ENCODE data around the gene NAPA. TPM values are rescaled to one million over a fixed set of nuclear protein-coding genes. Genes with fewer than 3 reads are reported as not detected.

NAPA gene
- total RNA-seq, 2 donors from 2014 or later: 127 to 213 TPM

DNA sequence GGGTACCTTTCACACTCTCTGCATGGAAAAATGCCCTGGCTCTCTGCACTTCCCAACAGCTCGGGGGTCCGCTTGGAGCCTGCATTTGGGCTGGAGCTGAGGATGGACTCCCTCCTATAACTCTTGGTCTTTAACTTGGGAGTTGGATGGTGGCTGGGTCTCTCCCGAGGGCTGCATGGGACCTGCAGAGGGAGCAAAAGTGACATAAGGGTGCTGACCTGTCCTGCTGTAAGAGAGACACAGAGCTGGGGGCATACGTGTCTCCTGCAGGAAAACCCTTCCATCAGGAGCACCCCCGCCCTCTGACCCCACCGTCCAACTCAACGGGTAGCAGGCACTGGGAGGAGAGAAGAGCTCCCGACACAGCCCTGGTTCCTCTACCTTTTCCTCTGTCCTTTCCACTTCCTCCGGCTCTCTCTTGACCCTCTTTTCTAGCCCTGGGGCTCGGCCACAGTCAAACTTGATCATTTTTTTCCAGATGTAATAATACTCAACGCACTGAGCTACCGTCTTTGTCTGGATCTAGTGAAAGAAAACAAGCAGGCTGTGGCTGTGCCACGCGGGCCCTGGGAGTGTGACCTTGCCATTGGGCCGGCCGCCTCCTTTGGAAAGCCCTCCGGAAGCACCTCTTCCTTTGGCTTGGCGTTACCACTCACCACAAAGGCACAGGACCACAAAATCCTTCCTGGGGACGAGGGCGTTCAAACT lies 6.8 kb upstream of the NAPA start:
- no peak for DNase-seq (ENCODE audit: low spot score)
- Histone ChIP-seq H3K27ac (no peak overlapping the region), H3K27me3 (no peaks in the 10 kb centered on the region), H3K36me3 (no peaks in the 10 kb centered on the region), H3K9me3 (no peaks in the 10 kb centered on the region), H3K4me1 (peaks cover 0 to 4% of the 10 kb centered on the region in 2 donors), H3K4me3 (no peak overlapping the region)
- TF ChIP-seq, protein P1, sequence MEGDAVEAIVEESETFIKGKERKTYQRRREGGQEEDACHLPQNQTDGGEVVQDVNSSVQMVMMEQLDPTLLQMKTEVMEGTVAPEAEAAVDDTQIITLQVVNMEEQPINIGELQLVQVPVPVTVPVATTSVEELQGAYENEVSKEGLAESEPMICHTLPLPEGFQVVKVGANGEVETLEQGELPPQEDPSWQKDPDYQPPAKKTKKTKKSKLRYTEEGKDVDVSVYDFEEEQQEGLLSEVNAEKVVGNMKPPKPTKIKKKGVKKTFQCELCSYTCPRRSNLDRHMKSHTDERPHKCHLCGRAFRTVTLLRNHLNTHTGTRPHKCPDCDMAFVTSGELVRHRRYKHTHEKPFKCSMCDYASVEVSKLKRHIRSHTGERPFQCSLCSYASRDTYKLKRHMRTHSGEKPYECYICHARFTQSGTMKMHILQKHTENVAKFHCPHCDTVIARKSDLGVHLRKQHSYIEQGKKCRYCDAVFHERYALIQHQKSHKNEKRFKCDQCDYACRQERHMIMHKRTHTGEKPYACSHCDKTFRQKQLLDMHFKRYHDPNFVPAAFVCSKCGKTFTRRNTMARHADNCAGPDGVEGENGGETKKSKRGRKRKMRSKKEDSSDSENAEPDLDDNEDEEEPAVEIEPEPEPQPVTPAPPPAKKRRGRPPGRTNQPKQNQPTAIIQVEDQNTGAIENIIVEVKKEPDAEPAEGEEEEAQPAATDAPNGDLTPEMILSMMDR (IDR thresholded peaks at IDR 0.05): no peak

DNA sequence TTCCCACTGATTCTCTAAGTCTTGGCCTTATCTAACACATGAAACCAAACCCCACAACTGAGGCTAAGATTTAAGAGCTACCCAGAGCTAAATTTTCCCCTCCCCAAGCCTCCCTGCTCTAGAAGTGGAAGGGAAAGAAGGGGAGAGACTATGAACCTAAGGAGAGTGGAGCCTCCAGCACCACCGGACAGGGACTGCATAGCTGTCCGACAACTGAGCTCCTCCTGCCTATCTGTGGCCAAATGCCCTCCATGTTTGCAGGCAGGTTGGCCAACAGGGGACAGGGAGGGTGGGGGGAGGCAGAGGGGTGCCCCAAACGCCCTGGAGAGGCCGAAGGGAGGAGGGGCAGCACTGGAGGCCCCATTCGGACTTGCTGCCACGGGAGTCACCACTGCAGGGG lies 6.0 kb upstream of the NAPA start:
- H3K27ac ChIP-seq: no peak overlapping the region
- H3K4me1 ChIP-seq: peaks cover 0 to 6% of the 10 kb centered on the region in 2 donors
- no peak overlapping the region for H3K4me3 ChIP-seq
- H3K9me3 ChIP-seq: no peaks in the 10 kb centered on the region
- no peak for DNase-seq (ENCODE audit: low spot score)
- TF ChIP-seq, protein P1 (IDR thresholded peaks at IDR 0.05): no peak
- H3K27me3 ChIP-seq: no peaks in the 10 kb centered on the region
- no peaks in the 10 kb centered on the region for H3K36me3 ChIP-seq

DNA sequence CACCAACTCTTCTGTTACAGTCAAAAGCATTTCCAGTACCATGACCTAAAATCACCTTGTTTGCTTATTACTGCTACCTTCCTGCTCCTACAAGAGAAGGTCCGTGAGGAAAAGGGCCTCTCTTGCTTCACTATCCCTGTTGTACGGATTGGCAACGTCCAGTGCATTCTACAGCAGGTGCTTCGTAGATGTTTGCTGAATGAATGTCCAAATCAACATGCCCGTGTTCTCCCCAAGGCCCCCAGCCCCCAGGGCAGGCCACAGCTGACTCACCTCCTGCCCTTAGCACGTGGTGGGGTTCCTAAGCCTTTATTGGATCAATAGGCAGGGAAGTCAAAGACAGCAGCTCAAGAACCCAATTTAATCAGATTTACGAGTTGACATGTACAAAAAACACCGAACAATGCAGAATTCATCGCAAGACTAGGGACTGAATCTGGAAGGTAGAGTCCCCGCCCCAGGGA lies 5.5 kb upstream of the NAPA start:
- TF ChIP-seq, protein P1 (IDR thresholded peaks at IDR 0.05): no peak
- Histone ChIP-seq H3K27ac (no peak overlapping the region), H3K36me3 (no peaks in the 10 kb centered on the region), H3K4me1 (peaks cover 0 to 10% of the 10 kb centered on the region in 2 donors), H3K4me3 (no peak overlapping the region), H3K9me3 (no peaks in the 10 kb centered on the region), H3K27me3 (no peaks in the 10 kb centered on the region)
- DNase-seq (ENCODE audit: low spot score): no peak

DNA sequence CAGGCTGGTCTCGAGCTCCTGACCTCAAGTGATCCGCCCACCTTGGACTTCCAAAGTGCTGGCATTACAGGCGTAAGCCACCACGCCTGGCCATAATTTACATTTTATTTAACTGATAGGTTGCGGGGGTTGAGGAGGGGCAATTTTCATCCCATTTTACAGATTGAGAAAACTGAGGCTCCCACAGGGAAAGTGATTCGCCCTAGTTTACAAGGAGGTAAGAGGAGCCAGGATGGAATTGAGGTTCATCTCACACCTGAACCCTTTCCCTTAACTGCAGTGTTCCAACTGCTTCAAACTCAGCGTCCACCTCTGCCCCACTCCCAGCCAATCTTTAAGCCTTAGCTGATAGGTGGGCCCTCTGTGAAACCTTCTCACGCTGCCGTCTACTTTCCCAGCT lies 4.0 kb upstream of the NAPA start:
- no peaks in the 10 kb centered on the region for H3K36me3 ChIP-seq
- no peaks in the 10 kb centered on the region for H3K9me3 ChIP-seq
- TF ChIP-seq, protein P1 (IDR thresholded peaks at IDR 0.05): no peak
- no peaks in the 10 kb centered on the region for H3K27me3 ChIP-seq
- H3K4me1 ChIP-seq: peaks cover 0 to 14% of the 10 kb centered on the region in 2 donors
- DNase-seq (ENCODE audit: low spot score): no peak
- no peak overlapping the region for H3K27ac ChIP-seq
- no peak overlapping the region for H3K4me3 ChIP-seq

DNA sequence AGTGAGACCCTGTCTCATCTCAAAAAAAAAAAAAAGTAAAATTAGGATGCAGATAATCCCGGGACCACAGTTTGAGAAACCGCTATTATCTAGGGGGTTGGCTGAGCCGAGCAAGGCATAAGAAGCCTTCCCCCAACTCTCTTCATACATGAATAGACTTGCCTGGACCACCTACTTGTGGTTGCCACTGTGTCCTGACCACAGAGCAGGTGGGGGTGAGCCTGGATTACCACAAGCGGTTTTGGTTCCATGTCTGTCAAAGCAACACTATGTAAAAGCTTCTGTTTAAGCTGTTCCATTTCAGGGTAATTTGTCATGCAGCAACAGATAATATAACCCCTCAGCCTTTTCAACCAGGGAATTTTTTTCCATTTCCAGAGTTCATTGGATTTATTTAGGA lies 3.3 kb upstream of the NAPA start:
- TF ChIP-seq, protein P1 (IDR thresholded peaks at IDR 0.05): no peak
- no peak overlapping the region for H3K4me3 ChIP-seq
- peaks cover 0 to 16% of the 10 kb centered on the region in 2 donors for H3K4me1 ChIP-seq
- H3K27me3 ChIP-seq: no peaks in the 10 kb centered on the region
- no peaks in the 10 kb centered on the region for H3K9me3 ChIP-seq
- DNase-seq (ENCODE audit: low spot score): no peak
- no peak overlapping the region for H3K27ac ChIP-seq
- no peaks in the 10 kb centered on the region for H3K36me3 ChIP-seq

Measured in right atrium auricular region (tissue), 2 donors.